Stimulated activated CD8-positive, alpha-beta memory T cell treated with anti-CD3 and anti-CD28 coated beads, Interleukin-7, amount 100 ng/mL, for 48 hours (primary cell): ENCODE measurements around the gene TNFSF9.

Experiments
- DNase-seq, 2 donors: peaks; one replicate each; pipeline ENCODE4 v3.0.0-alpha.2; 2020; ENCODE audit warnings: low read depth in 1 of 2; ENCODE audit errors: extremely low read depth in 1 of 2

TNFSF9 gene, protein sequence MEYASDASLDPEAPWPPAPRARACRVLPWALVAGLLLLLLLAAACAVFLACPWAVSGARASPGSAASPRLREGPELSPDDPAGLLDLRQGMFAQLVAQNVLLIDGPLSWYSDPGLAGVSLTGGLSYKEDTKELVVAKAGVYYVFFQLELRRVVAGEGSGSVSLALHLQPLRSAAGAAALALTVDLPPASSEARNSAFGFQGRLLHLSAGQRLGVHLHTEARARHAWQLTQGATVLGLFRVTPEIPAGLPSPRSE

GRCh38 chr19:6530386-6531162 lies at the start of gene TNFSF9:
Gene TNFSF9 (plus strand): TSS chr19:6531026. CDS start chr19:6531037, 11 bp downstream.
- peak; percentile 66 to 70 for DNase-seq

DNA sequence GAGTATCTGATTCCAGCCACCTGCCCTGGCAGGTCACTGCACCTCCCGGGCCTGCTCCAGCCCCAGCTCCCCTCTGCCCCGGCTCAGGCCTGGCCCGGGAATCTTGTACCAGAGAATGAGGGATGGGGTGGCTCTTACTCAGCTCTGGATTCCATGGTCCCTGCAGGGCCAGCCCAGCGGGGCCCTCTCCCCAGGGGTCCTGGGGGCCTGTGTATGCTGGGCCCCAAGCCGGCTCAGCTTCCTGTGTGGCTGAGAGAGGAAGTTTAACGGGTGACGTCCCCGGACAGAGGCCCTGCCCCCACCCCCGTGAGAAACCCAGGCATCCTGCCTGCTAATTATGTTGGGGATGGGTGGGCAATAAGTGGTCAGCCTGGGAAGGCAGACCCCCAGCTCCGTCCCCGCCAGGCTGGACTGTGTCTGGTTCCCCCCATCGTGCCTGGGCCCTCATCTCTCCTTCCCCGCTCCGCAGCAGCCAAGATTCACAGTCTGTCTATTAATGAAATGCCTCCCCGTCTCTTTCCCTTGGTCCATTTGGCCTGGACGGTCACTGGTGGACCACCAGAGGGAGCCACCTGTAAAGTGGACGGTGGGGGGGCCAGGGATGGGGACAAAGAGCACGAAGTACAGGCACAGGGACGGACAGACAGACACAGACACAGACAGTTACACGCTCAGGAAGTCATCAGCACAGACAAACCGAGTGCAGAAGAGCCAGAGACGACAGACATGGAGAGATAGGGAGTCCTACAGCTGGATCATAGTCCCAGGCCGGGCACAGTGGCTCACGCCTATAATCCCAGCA lies 49.1 kb upstream of the TNFSF9 start, which contains the start of gene DENND1C:
Gene DENND1C (minus strand): TSS at position 247 of the 802 bp plus-strand sequence. CDS start 92 bp downstream, at position 155.
- DNase-seq = peak in 1 of 2 donors; percentile 58

- no peak for DNase-seq
Observed at GRCh38 chr19:6482343-6482686, 48.5 kb upstream of the TNFSF9 start.

- DNase-seq = no peak
Observed at GRCh38 chr19:6483235-6483634, 47.6 kb upstream of the TNFSF9 start.

DNA sequence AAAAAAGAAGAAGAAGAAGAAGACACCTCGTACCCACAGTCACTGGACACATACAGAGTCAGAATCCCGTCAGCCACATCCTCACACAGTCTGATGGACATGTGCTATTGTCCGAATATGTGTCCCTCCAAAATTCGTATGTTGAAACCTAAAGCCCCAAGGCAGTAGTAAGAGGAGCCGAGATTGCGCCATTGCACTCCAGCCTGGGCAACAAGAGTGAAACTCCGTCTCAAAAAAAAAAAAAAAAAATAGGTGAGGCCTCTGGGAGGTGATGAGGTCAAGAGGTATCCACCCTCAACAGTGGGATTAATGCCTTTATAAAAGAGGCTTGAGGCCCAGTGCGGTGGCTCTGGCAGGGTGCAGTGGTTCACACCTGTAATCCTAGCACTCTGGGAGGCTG lies 46.6 kb upstream of the TNFSF9 start:
- DNase-seq = no peak

DNA sequence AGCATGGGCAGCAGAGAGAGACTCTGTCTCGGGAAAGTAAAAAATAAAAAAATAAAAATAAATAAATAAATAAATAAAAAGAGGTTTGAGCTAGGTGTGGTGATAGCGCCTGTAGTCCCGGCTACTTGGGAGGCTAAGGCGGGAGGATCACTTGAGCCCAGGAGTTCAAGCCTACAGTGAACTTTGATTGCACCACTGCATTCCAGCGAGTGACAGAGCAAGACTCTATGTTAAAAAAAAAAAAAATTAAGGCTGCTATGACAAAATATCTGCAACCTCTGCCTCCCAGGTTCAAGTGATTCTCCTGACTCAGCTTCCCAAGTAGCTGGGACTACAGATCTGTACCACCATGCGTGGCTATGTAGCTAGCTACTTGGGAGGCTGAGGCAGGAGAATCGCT lies 46.0 kb upstream of the TNFSF9 start:
- no peak for DNase-seq

- DNase-seq = no peak
Observed at GRCh38 chr19:6489278-6490061, 41.4 kb upstream of the TNFSF9 start.

- DNase-seq = no peak
Observed at GRCh38 chr19:6490134-6490533, 40.7 kb upstream of the TNFSF9 start.

DNA sequence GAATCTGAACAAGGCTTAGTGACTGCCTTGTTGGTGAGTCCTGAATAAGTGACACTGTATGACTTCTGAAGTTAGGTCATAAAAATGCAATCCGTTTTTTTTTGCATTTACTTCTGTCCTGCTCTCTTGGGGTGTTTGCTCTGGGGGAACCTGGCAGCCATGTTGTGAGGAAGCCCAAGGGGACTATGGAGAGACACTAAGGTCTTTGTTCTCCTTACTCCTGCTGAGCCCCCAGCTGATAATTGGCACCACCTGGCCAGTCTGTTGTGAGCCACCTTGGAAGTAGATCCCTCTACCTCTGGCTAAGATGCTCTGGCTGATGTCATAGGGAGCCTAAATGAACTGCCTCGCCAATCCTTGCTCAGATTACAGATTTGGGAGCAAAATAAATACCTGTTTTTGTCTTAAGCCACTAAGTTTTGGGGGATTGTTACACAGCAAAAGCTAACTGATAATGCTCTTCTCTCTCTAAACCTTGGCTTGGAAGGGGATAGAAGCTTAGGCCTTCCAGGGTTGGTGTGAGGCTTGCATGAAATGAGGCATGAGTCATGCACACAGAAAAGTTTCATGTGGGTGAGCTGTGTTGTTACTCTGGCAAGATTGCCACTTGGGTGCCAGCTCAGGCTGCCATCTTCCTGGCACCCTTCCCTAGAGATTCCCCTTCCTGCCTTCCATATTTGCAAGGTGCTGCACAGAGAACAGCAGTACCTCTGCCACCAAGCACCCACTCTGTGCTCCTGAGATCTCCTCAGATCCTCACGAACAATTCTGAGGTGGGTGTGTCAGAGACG lies 38.8 kb upstream of the TNFSF9 start:
- DNase-seq = no peak

DNA sequence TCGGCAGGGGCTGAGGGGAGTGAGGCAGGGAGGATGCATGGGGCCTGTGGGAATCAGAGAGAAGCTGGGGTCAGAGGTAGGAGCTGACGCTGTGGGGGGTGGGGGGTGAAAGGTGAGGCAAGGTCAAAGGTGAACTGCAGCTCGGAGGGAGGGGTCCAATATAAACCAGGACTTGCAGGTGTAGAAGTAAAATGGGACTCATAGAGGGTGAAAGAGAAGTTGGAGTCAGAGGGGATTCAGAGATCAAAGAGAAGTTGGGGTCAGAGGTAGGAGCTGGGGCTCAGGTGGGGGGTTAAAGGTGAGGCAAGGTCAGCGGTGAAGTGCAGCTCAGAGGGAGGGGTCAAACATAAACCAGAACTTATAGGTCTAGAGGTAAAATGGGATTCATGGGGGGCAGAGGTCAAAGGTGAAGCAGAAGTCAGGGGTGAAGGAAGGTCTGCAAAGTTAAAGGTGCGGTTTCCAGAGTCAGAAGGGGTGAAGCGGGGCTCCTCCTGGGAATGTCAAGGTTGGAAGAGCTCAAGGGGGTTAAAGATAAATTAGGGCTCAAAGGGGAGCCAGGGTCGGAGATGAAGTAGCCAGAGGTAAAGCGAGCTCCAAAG lies 36.3 kb upstream of the TNFSF9 start:
- no peak for DNase-seq

- no peak for DNase-seq
Observed at GRCh38 chr19:6495947-6496346, 34.9 kb upstream of the TNFSF9 start.

GRCh38 chr19:6498294-6499036 lies 32.4 kb upstream of the TNFSF9 start:
- DNase-seq = no peak

DNA sequence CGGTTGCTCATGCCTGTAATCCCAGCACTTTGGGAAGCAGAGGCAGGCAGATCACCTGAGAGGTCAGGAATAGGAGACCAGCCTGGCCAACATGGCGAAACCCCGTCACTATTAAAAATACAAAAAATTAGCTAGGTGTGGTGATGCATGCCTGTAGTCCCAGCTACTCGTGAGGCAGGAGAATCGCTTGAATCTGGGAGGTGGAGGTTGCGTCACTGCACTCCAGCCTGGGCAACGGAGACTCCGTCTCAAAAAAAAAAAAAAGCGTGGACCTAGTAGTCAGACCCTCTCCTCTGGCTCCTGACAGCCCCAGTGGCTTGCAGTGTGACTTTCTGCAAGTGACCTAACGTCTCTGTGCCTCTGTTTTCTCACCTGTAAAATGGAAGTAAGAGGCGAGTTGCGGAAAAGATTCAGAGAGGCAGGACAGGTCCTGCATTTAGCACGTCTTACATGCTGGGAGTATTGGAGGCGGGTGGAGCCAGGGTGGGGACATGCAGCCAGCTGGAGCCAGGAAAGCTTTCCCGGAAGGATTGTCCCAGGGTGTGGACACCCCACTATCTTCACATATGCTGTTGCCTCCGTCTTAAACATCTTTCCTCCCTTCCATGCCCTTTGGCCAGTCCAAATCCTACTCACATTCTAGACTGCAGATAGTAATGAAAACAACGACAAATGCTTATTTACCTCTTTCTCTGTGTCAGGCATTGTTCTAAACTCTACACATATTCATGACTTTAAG lies 31.6 kb upstream of the TNFSF9 start:
- DNase-seq = no peak

- DNase-seq = no peak
Observed at GRCh38 chr19:6500837-6501739, 29.7 kb upstream of the TNFSF9 start.

DNA sequence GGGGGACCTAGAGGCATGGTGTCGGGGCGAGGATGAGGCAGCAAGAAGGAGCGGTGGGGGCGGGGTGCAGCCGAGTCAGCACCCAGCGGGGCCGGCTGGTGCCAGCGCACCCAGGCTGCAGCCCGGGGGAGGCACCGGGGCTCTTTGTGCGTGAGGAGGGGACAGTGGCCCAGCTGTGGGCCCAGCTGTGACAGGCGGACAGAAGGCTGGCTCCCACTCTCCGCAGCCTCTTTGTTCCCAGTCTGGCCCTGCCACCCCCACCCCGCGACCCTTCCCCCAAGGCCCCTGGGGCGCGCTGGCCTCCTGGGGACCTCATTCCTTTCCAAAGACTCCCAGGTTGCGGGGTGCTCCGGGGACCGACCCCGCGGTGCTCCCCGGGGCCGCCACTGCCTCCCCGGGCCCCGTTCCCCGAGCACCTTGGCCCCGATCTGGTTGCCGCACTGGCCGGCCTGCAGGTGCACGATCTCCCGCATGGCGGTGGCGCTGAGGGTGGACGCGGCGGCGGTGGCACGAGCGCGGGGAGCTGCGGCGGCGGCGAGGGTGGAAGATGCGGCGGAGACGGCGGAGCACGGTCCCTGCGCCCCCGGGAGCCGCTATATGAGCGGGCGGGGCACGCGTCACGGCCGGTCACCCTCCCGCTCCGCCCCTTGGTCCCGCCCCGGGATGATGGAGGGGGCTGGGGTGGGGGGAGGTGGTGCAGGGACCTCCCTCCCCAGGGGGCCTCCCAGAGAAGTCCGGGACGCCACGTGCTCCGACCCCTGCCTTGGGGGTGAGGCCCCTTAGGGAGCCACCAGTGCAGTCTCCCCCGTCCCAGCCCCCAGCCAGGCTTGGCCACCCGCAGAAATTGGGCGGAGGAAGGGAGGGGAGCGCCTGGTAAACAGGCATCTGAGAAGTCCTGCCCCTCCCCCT lies 28.8 kb upstream of the TNFSF9 start, which contains the start of gene TUBB4A:
Gene TUBB4A (minus strand): TSS at position 570 of the 909 bp plus-strand sequence. CDS start 97 bp downstream, at position 473.
- DNase-seq = no peak
